IMR-90 (cell line): ENCODE measurements around the gene DYSF.

Source experiments
- CEBPB ChIP-seq: IDR thresholded peaks from 2 replicates; pipeline ENCODE4 v1.6.1; 2012; ENCODE audit warnings: low read depth, low read length, improper control_type of control experiment
- FOS ChIP-seq: fragments of 150-350 bp; IDR thresholded peaks from 2 replicates; pipeline ENCODE4 v1.6.1; 2016; ENCODE audit warnings: low read depth, low read length
- MAFK ChIP-seq: IDR thresholded peaks from 2 replicates; pipeline ENCODE4 v1.6.1; 2012; ENCODE audit warnings: low read depth, low read length, improper control_type of control experiment
- MAZ ChIP-seq: IDR thresholded peaks from 2 replicates; pipeline ENCODE4 v1.6.1; 2012; ENCODE audit warnings: low read depth, mild to moderate bottlenecking, low read length, improper control_type of control experiment, moderate library complexity, borderline replicate concordance
- MXI1 ChIP-seq: IDR thresholded peaks from 2 replicates; pipeline ENCODE4 v1.6.1; 2012; ENCODE audit warnings: low read depth, mild to moderate bottlenecking, low read length, moderate library complexity, borderline replicate concordance
- NFE2L2 ChIP-seq: fragments of 150-350 bp; IDR thresholded peaks from 2 replicates; pipeline ENCODE4 v1.6.1; 2016; ENCODE audit warnings: low read depth, mild to moderate bottlenecking, low read length
- POLR2A ChIP-seq: IDR thresholded peaks from 2 replicates; pipeline ENCODE4 v1.6.1; 2012; ENCODE audit warnings: mild to moderate bottlenecking, low read depth, low read length
- RAD21 ChIP-seq: IDR thresholded peaks from 2 replicates; pipeline ENCODE4 v1.6.1; 2012; ENCODE audit warnings: low read length, improper control_type of control experiment
- SMC3 ChIP-seq: fragments of 150-350 bp; IDR thresholded peaks from 2 replicates; pipeline ENCODE4 v1.6.1; 2016; ENCODE audit warnings: low read depth, mild to moderate bottlenecking, antibody characterized with exemption, low read length, moderate library complexity
- USF2 ChIP-seq: fragments of 150-350 bp; IDR thresholded peaks from 2 replicates; pipeline ENCODE4 v1.6.1; 2017; ENCODE audit warnings: mild to moderate bottlenecking, antibody characterized with exemption, low read length, low read depth
- TF ChIP-seq, protein P1 (sequence below): conservative IDR thresholded peaks from 2 replicates; pipeline ENCODE4 v1.5.1; 2012; ENCODE audit warnings: mild to moderate bottlenecking, low read depth, low read length, improper control_type of control experiment

DNA sequence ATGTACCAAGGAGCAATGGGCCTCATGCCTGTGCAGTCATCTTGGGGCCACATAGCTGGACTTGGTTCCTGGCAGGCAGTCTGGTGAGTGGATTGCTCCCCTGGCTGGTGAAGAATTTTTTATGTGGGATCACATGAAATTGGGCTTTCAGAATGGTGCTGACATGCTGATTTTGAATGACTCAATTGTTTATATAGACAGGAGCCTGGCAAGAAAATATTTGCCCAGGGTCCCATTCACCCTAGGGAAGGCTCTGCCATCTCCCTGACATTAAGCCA, 266.9 kb downstream of the DYSF start:
- no peak for TF ChIP-seq SMC3
- TF ChIP-seq, protein P1, sequence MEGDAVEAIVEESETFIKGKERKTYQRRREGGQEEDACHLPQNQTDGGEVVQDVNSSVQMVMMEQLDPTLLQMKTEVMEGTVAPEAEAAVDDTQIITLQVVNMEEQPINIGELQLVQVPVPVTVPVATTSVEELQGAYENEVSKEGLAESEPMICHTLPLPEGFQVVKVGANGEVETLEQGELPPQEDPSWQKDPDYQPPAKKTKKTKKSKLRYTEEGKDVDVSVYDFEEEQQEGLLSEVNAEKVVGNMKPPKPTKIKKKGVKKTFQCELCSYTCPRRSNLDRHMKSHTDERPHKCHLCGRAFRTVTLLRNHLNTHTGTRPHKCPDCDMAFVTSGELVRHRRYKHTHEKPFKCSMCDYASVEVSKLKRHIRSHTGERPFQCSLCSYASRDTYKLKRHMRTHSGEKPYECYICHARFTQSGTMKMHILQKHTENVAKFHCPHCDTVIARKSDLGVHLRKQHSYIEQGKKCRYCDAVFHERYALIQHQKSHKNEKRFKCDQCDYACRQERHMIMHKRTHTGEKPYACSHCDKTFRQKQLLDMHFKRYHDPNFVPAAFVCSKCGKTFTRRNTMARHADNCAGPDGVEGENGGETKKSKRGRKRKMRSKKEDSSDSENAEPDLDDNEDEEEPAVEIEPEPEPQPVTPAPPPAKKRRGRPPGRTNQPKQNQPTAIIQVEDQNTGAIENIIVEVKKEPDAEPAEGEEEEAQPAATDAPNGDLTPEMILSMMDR = no peak
- no peak for TF ChIP-seq FOS
- TF ChIP-seq NFE2L2 = no peak
- TF ChIP-seq MAZ = no peak
- no peak for TF ChIP-seq POLR2A
- TF ChIP-seq RAD21 = no peak
- no peak for TF ChIP-seq MXI1
- TF ChIP-seq USF2 = no peak
- no peak for TF ChIP-seq CEBPB
- no peak for TF ChIP-seq MAFK
